HCT116 (cell line): ENCODE measurements around the gene LARP4.

Experiments used
- ATF3 ChIP-seq: IDR thresholded peaks from 2 replicates; pipeline ENCODE4 v1.6.1; 2012
- CEBPB ChIP-seq: IDR thresholded peaks from 2 replicates; pipeline ENCODE4 v1.6.1; 2012; ENCODE audit warnings: low read depth
- EZH2 ChIP-seq: fragments of 200-600 bp; sonication (generic); IDR thresholded peaks from 2 replicates; pipeline ENCODE4 v1.6.1; 2017; ENCODE audit warnings: antibody characterized with exemption, mixed run types
- POLR2A ChIP-seq: IDR thresholded peaks from 2 replicates; pipeline ENCODE4 v1.7.0; 2011; ENCODE audit warnings: borderline replicate concordance; ENCODE audit not compliant: insufficient read depth, insufficient read length; ENCODE audit errors: extremely low read depth
- RAD21 ChIP-seq: IDR thresholded peaks from 2 replicates; pipeline ENCODE4 v1.6.1; 2012; ENCODE audit warnings: low read depth, mild to moderate bottlenecking
- TF ChIP-seq, protein P1 (sequence below), 3 experiments: fragments of 200-600 bp in 1 of 3; sonication (generic) in 1 of 3; IDR thresholded peaks in 2 of 3; conservative IDR thresholded peaks in 1 of 3; 2 replicates each; pipeline ENCODE4 v1.5.1; 2012 to 2017; ENCODE audit warnings: low read depth in 2 of 3, low read length in 2 of 3, antibody characterized with exemption in 1 of 3, borderline replicate concordance in 1 of 3, control low read depth in 1 of 3, mild to moderate bottlenecking in 1 of 3, mixed read lengths in 1 of 3, mixed run types in 1 of 3, moderate library complexity in 1 of 3; ENCODE audit not compliant: insufficient read depth in 1 of 3

- TF ChIP-seq CEBPB (no peak), ATF3 (no peak), POLR2A (no peak), RAD21 (no peak), EZH2 (no peak)
- TF ChIP-seq, protein P1, sequence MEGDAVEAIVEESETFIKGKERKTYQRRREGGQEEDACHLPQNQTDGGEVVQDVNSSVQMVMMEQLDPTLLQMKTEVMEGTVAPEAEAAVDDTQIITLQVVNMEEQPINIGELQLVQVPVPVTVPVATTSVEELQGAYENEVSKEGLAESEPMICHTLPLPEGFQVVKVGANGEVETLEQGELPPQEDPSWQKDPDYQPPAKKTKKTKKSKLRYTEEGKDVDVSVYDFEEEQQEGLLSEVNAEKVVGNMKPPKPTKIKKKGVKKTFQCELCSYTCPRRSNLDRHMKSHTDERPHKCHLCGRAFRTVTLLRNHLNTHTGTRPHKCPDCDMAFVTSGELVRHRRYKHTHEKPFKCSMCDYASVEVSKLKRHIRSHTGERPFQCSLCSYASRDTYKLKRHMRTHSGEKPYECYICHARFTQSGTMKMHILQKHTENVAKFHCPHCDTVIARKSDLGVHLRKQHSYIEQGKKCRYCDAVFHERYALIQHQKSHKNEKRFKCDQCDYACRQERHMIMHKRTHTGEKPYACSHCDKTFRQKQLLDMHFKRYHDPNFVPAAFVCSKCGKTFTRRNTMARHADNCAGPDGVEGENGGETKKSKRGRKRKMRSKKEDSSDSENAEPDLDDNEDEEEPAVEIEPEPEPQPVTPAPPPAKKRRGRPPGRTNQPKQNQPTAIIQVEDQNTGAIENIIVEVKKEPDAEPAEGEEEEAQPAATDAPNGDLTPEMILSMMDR (IDR thresholded peaks at IDR 0.05 in 2 of 3, conservative IDR thresholded peaks at IDR 0.05 in 1 of 3; ENCODE audit: borderline replicate concordance in 1 of 3, insufficient read depth in 1 of 3, low read depth in 2 of 3, low read length in 2 of 3) = no peak
These were observed 114.0 kb downstream of the LARP4 start for GRCh38 chr12:50514526-50515276.
